ENCODE measurements around the gene ZNF493.

DNA sequence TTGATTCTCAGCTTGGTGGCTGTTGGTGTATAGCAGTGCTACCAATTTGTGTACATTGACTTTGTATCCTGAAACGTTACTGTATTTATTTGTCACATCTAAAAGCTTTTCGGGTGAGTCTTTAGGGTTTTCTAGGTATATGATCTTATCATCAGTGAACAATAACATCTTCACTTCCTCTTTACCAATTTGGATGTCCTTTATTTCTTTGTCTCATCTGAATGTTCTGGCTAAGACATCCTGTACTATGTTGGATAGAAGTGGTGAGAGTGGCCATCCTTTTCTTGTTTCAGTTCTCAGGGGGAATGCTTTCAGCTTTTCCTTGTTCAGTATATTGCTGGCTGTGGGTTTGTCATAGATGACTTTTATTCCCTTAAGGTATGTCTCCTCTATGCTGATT, 44.1 kb upstream of the ZNF493 start:
- TF ChIP-seq YY1 (IDR thresholded peaks at IDR 0.05; ENCODE audit: insufficient read depth, insufficient read length) (no peak), SUZ12 (IDR thresholded peaks at IDR 0.05; ENCODE audit: extremely low read depth, insufficient read depth, insufficient read length) (no peak)

Data from NT2/D1 (cell line).